Astrocyte (in vitro differentiated cells and primary cell): ENCODE data around the gene SLCO2A1.

Experiments
- EZH2 ChIP-seq: IDR thresholded peaks from 2 replicates; pipeline ENCODE4 v1.6.1; 2012; ENCODE audit warnings: mild to moderate bottlenecking, low read length, inconsistent platforms; ENCODE audit not compliant: insufficient read depth
- TF ChIP-seq, protein P1 (sequence below): IDR thresholded peaks from 2 replicates; pipeline ENCODE4 v1.5.1; 2011; ENCODE audit warnings: low read depth, mild to moderate bottlenecking, inconsistent platforms, low read length, moderate library complexity; ENCODE audit not compliant: insufficient read depth

DNA sequence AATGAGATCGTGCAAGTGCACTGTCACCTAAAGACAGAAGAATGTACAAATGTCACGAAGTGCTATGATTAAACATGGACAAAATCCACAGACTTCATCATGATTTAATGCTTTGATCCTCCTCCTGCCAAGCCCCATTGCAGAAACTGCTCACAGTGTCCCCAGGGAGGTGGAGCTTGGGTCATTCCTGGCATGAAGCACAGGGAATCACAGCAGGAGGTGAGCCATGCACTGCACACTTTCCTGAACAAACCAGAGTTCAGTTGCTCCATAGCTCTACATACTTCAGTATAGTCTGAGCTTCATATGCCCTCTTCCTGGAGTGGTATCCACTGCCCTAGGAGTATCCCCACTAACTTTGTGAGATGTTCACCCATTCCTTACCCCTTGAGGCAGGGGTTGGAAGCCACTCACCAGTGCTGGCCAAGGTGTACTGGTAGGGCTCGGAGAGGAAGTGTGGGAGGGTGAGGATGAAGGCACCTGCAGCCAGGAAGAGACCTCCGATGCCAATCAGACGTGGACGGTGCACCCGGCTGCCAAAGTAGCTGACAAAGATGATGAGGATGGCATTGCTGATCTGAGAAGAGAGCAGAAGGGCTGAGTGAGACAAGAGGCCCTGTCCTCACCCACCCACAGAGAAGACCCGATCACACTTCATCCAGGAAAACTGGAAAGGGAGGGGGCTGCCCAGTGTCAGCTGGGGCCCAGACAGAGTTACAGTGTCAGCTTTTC, 56.3 kb downstream of the SLCO2A1 start:
- TF ChIP-seq, protein P1, sequence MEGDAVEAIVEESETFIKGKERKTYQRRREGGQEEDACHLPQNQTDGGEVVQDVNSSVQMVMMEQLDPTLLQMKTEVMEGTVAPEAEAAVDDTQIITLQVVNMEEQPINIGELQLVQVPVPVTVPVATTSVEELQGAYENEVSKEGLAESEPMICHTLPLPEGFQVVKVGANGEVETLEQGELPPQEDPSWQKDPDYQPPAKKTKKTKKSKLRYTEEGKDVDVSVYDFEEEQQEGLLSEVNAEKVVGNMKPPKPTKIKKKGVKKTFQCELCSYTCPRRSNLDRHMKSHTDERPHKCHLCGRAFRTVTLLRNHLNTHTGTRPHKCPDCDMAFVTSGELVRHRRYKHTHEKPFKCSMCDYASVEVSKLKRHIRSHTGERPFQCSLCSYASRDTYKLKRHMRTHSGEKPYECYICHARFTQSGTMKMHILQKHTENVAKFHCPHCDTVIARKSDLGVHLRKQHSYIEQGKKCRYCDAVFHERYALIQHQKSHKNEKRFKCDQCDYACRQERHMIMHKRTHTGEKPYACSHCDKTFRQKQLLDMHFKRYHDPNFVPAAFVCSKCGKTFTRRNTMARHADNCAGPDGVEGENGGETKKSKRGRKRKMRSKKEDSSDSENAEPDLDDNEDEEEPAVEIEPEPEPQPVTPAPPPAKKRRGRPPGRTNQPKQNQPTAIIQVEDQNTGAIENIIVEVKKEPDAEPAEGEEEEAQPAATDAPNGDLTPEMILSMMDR, result no peak
- TF ChIP-seq EZH2, result no peak
